Measurements from ENCODE around the gene NEURL1B. TPM values are rescaled to one million over a fixed set of nuclear protein-coding genes. Genes with fewer than 3 reads are reported as not detected.
A peak's percentile ranks its signal among the peaks of the same experiment; 100 is the strongest.

NEURL1B gene
- total RNA-seq, 4 donors from 2014 or later, result 21.7 to 59.9 (median 41.5) TPM

GRCh38 chr5:172694061-172694460 is 53.0 kb downstream of the NEURL1B start:
- TF ChIP-seq, protein P1, sequence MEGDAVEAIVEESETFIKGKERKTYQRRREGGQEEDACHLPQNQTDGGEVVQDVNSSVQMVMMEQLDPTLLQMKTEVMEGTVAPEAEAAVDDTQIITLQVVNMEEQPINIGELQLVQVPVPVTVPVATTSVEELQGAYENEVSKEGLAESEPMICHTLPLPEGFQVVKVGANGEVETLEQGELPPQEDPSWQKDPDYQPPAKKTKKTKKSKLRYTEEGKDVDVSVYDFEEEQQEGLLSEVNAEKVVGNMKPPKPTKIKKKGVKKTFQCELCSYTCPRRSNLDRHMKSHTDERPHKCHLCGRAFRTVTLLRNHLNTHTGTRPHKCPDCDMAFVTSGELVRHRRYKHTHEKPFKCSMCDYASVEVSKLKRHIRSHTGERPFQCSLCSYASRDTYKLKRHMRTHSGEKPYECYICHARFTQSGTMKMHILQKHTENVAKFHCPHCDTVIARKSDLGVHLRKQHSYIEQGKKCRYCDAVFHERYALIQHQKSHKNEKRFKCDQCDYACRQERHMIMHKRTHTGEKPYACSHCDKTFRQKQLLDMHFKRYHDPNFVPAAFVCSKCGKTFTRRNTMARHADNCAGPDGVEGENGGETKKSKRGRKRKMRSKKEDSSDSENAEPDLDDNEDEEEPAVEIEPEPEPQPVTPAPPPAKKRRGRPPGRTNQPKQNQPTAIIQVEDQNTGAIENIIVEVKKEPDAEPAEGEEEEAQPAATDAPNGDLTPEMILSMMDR (IDR thresholded peaks at IDR 0.05), result no peak
- TF ChIP-seq EP300 (IDR thresholded peaks at IDR 0.05) (no peak), POLR2AphosphoS5 (IDR thresholded peaks at IDR 0.05) (no peak), POLR2A (IDR thresholded peaks at IDR 0.05) (no peak)
- Histone ChIP-seq H3K4me3 (no peak overlapping the region), H3K4me1 (peaks cover 0 to 73% (median 24%) of the 10 kb centered on the region in 3 donors), H3K36me3 (no peaks in the 10 kb centered on the region), H3K9me3 (no peaks in the 10 kb centered on the region), H3K27me3 (no peaks in the 10 kb centered on the region), H3K27ac (peak overlapping the region in 3 of 4 donors; percentile 58 to 86 (median 79))
- WGBS, 2 donors (ENCODE audit: low coverage in 1 of 2), result 49 to 83% methylated on average over 4 of the region's 4 CpGs
- no peak for ATAC-seq

DNA sequence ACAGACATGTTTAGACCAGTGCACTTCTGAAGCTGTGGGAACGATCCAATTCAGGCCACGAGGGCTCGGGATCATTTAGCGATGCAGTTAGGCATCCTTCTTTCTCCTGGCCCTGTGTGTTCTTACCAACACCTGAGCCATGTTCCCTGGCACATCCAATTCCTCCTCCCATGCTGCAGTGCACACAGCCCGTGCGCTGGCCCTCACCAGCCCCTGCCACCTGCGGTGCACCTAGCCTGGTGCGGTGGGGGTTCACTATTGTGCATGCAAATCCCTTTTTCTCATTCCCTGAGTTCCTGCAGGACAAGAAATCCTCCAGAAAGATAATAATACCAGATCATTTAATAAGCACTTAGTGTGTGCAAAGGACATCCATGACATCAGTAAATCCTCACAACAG is 53.5 kb downstream of the NEURL1B start:
- WGBS, 2 donors (ENCODE audit: low coverage in 1 of 2), result 70 to 93% methylated on average over 2 to 3 of the region's 8 CpGs
- Histone ChIP-seq H3K4me3 (no peak overlapping the region), H3K36me3 (no peaks in the 10 kb centered on the region), H3K27ac (peak overlapping the region in 3 of 4 donors; percentile 79 to 86 (median 86)), H3K4me1 (peaks cover 0 to 70% (median 19%) of the 10 kb centered on the region in 3 donors), H3K9me3 (no peaks in the 10 kb centered on the region), H3K27me3 (no peaks in the 10 kb centered on the region)
- TF ChIP-seq POLR2AphosphoS5 (IDR thresholded peaks at IDR 0.05) (no peak), EP300 (IDR thresholded peaks at IDR 0.05) (no peak), POLR2A (IDR thresholded peaks at IDR 0.05) (no peak)
- TF ChIP-seq, protein P1 (IDR thresholded peaks at IDR 0.05), result no peak
- ATAC-seq, result no peak

DNA sequence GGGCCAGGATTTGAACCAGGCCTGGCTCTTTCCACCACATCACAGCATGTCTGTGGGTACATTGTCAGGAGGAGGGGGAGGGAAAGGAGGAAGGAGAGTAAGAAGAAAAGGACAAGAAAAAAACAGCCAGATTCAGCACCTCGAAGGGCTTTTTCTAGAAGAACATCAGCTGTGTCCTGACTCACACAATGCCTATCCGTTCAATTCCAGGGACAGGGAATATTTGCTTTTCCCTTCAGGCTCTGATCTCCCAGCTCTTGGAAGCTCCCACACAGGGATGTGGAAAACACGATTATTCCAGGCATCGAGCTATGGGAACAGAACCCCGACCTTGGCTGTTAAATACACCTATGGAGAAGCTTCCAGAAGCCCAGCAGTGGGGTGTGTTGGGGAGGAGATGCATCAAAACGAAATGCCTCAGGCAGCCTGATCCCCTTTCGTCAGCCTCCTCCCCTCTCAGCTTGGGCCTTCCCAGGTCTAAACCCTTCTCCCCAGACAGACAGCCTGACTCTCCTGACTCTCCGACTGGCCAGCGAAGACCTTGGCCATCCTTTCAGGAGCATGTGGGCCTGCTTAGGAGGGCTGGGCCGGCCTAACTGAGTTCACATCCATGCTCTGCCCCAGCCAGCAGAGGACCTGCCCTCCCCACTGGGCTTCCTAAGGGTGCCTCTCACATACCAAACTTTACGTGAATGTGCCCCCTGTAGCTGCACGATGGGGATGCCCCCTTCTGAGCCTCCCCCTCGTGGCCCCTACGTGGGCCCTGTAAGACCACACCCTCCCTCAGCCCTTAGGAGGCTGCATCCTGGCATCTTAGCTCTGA is 54.4 kb downstream of the NEURL1B start:
- 23 to 28% methylated on average over 2 to 5 of the region's 14 CpGs for WGBS, 2 donors (ENCODE audit: low coverage in 1 of 2)
- Histone ChIP-seq H3K4me1 (peaks cover 0 to 66% (median 18%) of the 10 kb centered on the region in 3 donors), H3K4me3 (no peak overlapping the region), H3K27me3 (no peaks in the 10 kb centered on the region), H3K36me3 (no peaks in the 10 kb centered on the region), H3K27ac (peak overlapping the region in 3 of 4 donors; percentile 79 to 86 (median 86)), H3K9me3 (no peaks in the 10 kb centered on the region)
- ATAC-seq, result no peak
- TF ChIP-seq EP300 (IDR thresholded peaks at IDR 0.05), result no peak
- TF ChIP-seq, protein P1 (IDR thresholded peaks at IDR 0.05), result peak in 1 of 4 experiments; percentile 9
- no peak for TF ChIP-seq POLR2A (IDR thresholded peaks at IDR 0.05)
- no peak for TF ChIP-seq POLR2AphosphoS5 (IDR thresholded peaks at IDR 0.05)

GRCh38 chr5:172696171-172696849 is 55.2 kb downstream of the NEURL1B start:
- peaks cover 0 to 72% (median 23%) of the 10 kb centered on the region in 3 donors for H3K4me1 ChIP-seq
- ATAC-seq, result peak; percentile 20
- no peaks in the 10 kb centered on the region for H3K27me3 ChIP-seq
- WGBS, 2 donors (ENCODE audit: low coverage in 1 of 2), result 45% methylated on average over 5 of the region's 20 CpGs; no CpG with 5 or more reads in 1 of the 2 donors
- H3K36me3 ChIP-seq, result no peaks in the 10 kb centered on the region
- H3K27ac ChIP-seq, result peak overlapping the region; percentile 31 to 86 (median 82)
- TF ChIP-seq POLR2AphosphoS5 (IDR thresholded peaks at IDR 0.05) (no peak), POLR2A (IDR thresholded peaks at IDR 0.05) (no peak), EP300 (IDR thresholded peaks at IDR 0.05) (no peak)
- TF ChIP-seq, protein P1 (IDR thresholded peaks at IDR 0.05), result no peak
- H3K4me3 ChIP-seq, result peak overlapping the region in 1 of 2 donors; percentile 59
- no peaks in the 10 kb centered on the region for H3K9me3 ChIP-seq

Data from gastroesophageal sphincter (tissue), 4 donors.